Fibroblast of lung (primary cell): ENCODE results near the gene TPCN2. TPM values are rescaled to one million over a fixed set of nuclear protein-coding genes. Genes with fewer than 3 reads are reported as not detected.
"Not testable (repeated sequence)": the region's sequence is repeated elsewhere in the genome, so short reads cannot be mapped to it uniquely, and the experiment has no call there.

Experiments used
- DNase-seq, 2 donors: peaks; one replicate each; pipeline versions ENCODE4 v3.0.0 to v3.0.0-alpha.2; 2010; ENCODE audit warnings: low read depth in 2 of 2
- H2AFZ ChIP-seq: 2 replicates; pipeline ENCODE4 v1.5.1; 2012; ENCODE audit warnings: low read length, control low read depth, inconsistent platforms
- H3K27ac ChIP-seq: 2 replicates; pipeline ENCODE4 v1.5.1; 2011; ENCODE audit warnings: low read length, control low read depth; ENCODE audit not compliant: insufficient read depth
- H3K27me3 ChIP-seq: 2 replicates; pipeline ENCODE4 v1.5.1; 2011; ENCODE audit warnings: mild to moderate bottlenecking, low read length; ENCODE audit not compliant: control insufficient read depth, insufficient read depth
- H3K36me3 ChIP-seq: 2 replicates; pipeline ENCODE4 v1.5.1; 2011; ENCODE audit warnings: low read length; ENCODE audit not compliant: control insufficient read depth, insufficient read depth
- H3K4me1 ChIP-seq: 2 replicates; pipeline ENCODE4 v1.5.1; 2011; ENCODE audit warnings: low read length; ENCODE audit not compliant: control insufficient read depth, insufficient read depth; ENCODE audit errors: extremely low read depth
- H3K4me2 ChIP-seq: 2 replicates; pipeline ENCODE4 v1.5.1; 2011; ENCODE audit warnings: low read length, control low read depth; ENCODE audit not compliant: insufficient read depth; ENCODE audit errors: extremely low read depth
- H3K4me3 ChIP-seq, 4 experiments: fragments of 200-600 bp in 1 of 4; sonication (generic) in 1 of 4; replicated peaks in 1 of 4; 2 replicates each; pipeline ENCODE4 v1.5.1; 2011 to 2016; ENCODE audit warnings: low read length in 4 of 4, low read depth in 3 of 4, mild to moderate bottlenecking in 3 of 4, control low read depth in 2 of 4, inconsistent platforms in 1 of 4, mixed read lengths in 1 of 4; ENCODE audit not compliant: insufficient read depth in 1 of 4; ENCODE audit errors: control extremely low read depth in 1 of 4
- H3K79me2 ChIP-seq: 2 replicates; pipeline ENCODE4 v1.5.1; 2012; ENCODE audit warnings: mild to moderate bottlenecking, low read length, inconsistent platforms; ENCODE audit not compliant: control insufficient read depth, insufficient read depth
- H3K9ac ChIP-seq: 2 replicates; pipeline ENCODE4 v1.5.1; 2011; ENCODE audit warnings: mild to moderate bottlenecking, low read length, control low read depth; ENCODE audit not compliant: insufficient read depth
- H3K9me3 ChIP-seq: 2 replicates; pipeline ENCODE4 v1.5.1; 2012; ENCODE audit warnings: low read depth, low read length; ENCODE audit not compliant: control insufficient read depth, insufficient read depth
- H4K20me1 ChIP-seq: 2 replicates; pipeline ENCODE4 v1.5.1; 2011; ENCODE audit warnings: low read length; ENCODE audit not compliant: control insufficient read depth, insufficient read depth; ENCODE audit errors: extremely low read depth
- CTCF ChIP-seq, 2 donors: IDR thresholded peaks in 1 of 2; conservative IDR thresholded peaks in 1 of 2; 1 replicate in 1 of 2; 2 replicates in 1 of 2; pipeline ENCODE4 v1.5.1; 2011 to 2012; ENCODE audit warnings: low read length in 2 of 2, control low read depth in 1 of 2, inconsistent platforms in 1 of 2, low read depth in 1 of 2, mild to moderate bottlenecking in 1 of 2
- EZH2 ChIP-seq: IDR thresholded peaks from 2 replicates; pipeline ENCODE4 v1.5.1; 2012; ENCODE audit warnings: low read length, control low read depth, mild to moderate bottlenecking; ENCODE audit errors: missing control alignments
- polyA plus RNA-seq, 2 donors: library from polyadenylated mRNA; depleted of rRNA in 1 of 2; stranded (reverse) in 1 of 2; unstranded in 1 of 2; fragments of >200 nt; gene quantifications; 2 replicates each; pipeline ENCODE4 v1.2.1, GENCODE V29; 2011 to 2012; ENCODE audit warnings: missing spikeins in 1 of 2
- total RNA-seq: library from RNA; depleted of rRNA; stranded (reverse); fragments of >200 nt; gene quantifications from 2 replicates; pipeline ENCODE4 v1.2.1, GENCODE V29; 2014

Gene TPCN2
- total and polyA plus RNA-seq, 2 donors (not counting 1 experiment from before 2014, with no cell fraction given) = 9.7 to 11.7 TPM

GRCh38 chr11:69148806-69149205, 100.1 kb downstream of the TPCN2 start:
- Histone ChIP-seq H3K36me3 (no peaks in the 10 kb centered on the region), H3K4me2 (no peak overlapping the region), H2AFZ (no peak overlapping the region), H3K4me1 (no peaks in the 10 kb centered on the region), H3K9me3 (no peaks in the 10 kb centered on the region), H3K79me2 (no peaks in the 10 kb centered on the region), H3K4me3 (no peak overlapping the region), H4K20me1 (no peaks in the 10 kb centered on the region), H3K27ac (no peak overlapping the region), H3K9ac (no peak overlapping the region), H3K27me3 (no peaks in the 10 kb centered on the region)
- TF ChIP-seq CTCF (conservative IDR thresholded peaks at IDR 0.05 in 1 of 2, IDR thresholded peaks at IDR 0.05 in 1 of 2; ENCODE audit: low read depth in 1 of 2, low read length in 2 of 2) (no peak), EZH2 (no peak)
- no peak for DNase-seq

- H3K4me2 ChIP-seq, H3K4me3 ChIP-seq, H3K36me3 ChIP-seq, H3K9me3 ChIP-seq, H2AFZ ChIP-seq, H3K9ac ChIP-seq, H3K27ac ChIP-seq, DNase-seq, H3K79me2 ChIP-seq, H3K4me1 ChIP-seq, H4K20me1 ChIP-seq, H3K27me3 ChIP-seq: not testable (repeated sequence)
These were observed 100.8 kb downstream of the TPCN2 start for GRCh38 chr11:69149338-69150045.

GRCh38 chr11:69150175-69150574, 101.4 kb downstream of the TPCN2 start:
- no peak for DNase-seq
- Histone ChIP-seq H3K4me1 (no peaks in the 10 kb centered on the region), H3K27me3 (no peaks in the 10 kb centered on the region), H3K9me3 (no peaks in the 10 kb centered on the region), H3K9ac (no peak overlapping the region), H4K20me1 (no peaks in the 10 kb centered on the region), H3K36me3 (no peaks in the 10 kb centered on the region), H3K4me2 (no peak overlapping the region), H3K79me2 (no peaks in the 10 kb centered on the region), H2AFZ (no peak overlapping the region), H3K27ac (no peak overlapping the region), H3K4me3 (no peak overlapping the region)
- TF ChIP-seq CTCF (conservative IDR thresholded peaks at IDR 0.05 in 1 of 2, IDR thresholded peaks at IDR 0.05 in 1 of 2; ENCODE audit: low read depth in 1 of 2, low read length in 2 of 2) (no peak), EZH2 (no peak)
